Activated CD4-positive, alpha-beta T cell treated with anti-CD3 and anti-CD28 coated beads for 48 hours (primary cell): ENCODE data around the gene NRAP.

ENCODE experiments used
- DNase-seq: peaks from one replicate; pipeline ENCODE4 v3.0.0-alpha.2; 2020

NRAP gene

GRCh38 chr10:113663908-113664307 is at the start of gene NRAP:
Gene NRAP, minus strand, starts transcription at chr10:113664041. Its CDS starts 159 bp downstream, at chr10:113663882.
- no peak for DNase-seq

- no peak for DNase-seq
Observed at GRCh38 chr10:113713640-113713982, 49.8 kb upstream of the NRAP start.

- no peak for DNase-seq
Observed at GRCh38 chr10:113712755-113713639, 49.2 kb upstream of the NRAP start.

- DNase-seq: no peak
Observed at GRCh38 chr10:113712024-113712423, 48.2 kb upstream of the NRAP start.

GRCh38 chr10:113711142-113711541 is 47.3 kb upstream of the NRAP start:
- no peak for DNase-seq

- DNase-seq: no peak
Observed at GRCh38 chr10:113709221-113709838, 45.5 kb upstream of the NRAP start.

GRCh38 chr10:113708640-113709039 is 44.8 kb upstream of the NRAP start:
- DNase-seq: no peak

- DNase-seq: no peak
Observed at GRCh38 chr10:113706623-113707022, 42.8 kb upstream of the NRAP start.

- DNase-seq: no peak
Observed at GRCh38 chr10:113705344-113705652, 41.5 kb upstream of the NRAP start.

- DNase-seq: peak; percentile 14
Observed at GRCh38 chr10:113704637-113705343, 40.9 kb upstream of the NRAP start.

GRCh38 chr10:113697595-113697994 is 33.8 kb upstream of the NRAP start:
- no peak for DNase-seq

- DNase-seq: no peak
Observed at GRCh38 chr10:113695691-113696090, 31.9 kb upstream of the NRAP start.

- DNase-seq: no peak
Observed at GRCh38 chr10:113693348-113693747, 29.5 kb upstream of the NRAP start.

GRCh38 chr10:113692271-113692670 is 28.4 kb upstream of the NRAP start:
- no peak for DNase-seq

GRCh38 chr10:113691381-113691780 is 27.5 kb upstream of the NRAP start:
- no peak for DNase-seq

GRCh38 chr10:113690749-113691148 is 26.9 kb upstream of the NRAP start:
- no peak for DNase-seq

GRCh38 chr10:113689574-113689973 is 25.7 kb upstream of the NRAP start:
- DNase-seq: no peak

GRCh38 chr10:113689057-113689456 is 25.2 kb upstream of the NRAP start:
- no peak for DNase-seq

GRCh38 chr10:113687037-113687436 is 23.2 kb upstream of the NRAP start:
- DNase-seq: no peak

GRCh38 chr10:113686028-113686427 is 22.2 kb upstream of the NRAP start:
- no peak for DNase-seq

GRCh38 chr10:113683300-113683699 is 19.5 kb upstream of the NRAP start:
- DNase-seq: no peak

- peak; percentile 46 for DNase-seq
Observed at GRCh38 chr10:113681533-113682470, 18.0 kb upstream of the NRAP start.
